ENCODE data around the gene CYP2C9. TPM values are rescaled to one million over a fixed set of nuclear protein-coding genes. Genes with fewer than 3 reads are reported as not detected.
A peak's percentile ranks its signal among the peaks of the same experiment; 100 is the strongest.
"Not testable (repeated sequence)": the region's sequence is repeated elsewhere in the genome, so short reads cannot be mapped to it uniquely, and the experiment has no call there.

The CYP2C9 gene
- total RNA-seq, 1 donor from 2014 or later, result not detected

- H3K4me3 Mint-ChIP-seq, result no peak overlapping the region
- no peaks in the 10 kb centered on the region for H3K4me1 Mint-ChIP-seq
- TF ChIP-seq CTCF (conservative IDR thresholded peaks at IDR 0.05), result no peak
- peaks cover 4% of the 10 kb centered on the region for H3K9me3 Mint-ChIP-seq
- H3K27ac Mint-ChIP-seq (ENCODE audit: unreplicated experiment), result no peak overlapping the region
- peaks cover 9% of the 10 kb centered on the region for H3K27me3 Mint-ChIP-seq (ENCODE audit: low read depth)
- no peak for DNase-seq (ENCODE audit: low read depth, low spot score)
- no peaks in the 10 kb centered on the region for H3K36me3 Mint-ChIP-seq (ENCODE audit: low read depth)
Observed at GRCh38 chr10:94916423-94916822, 22.0 kb upstream of the CYP2C9 start.

DNA sequence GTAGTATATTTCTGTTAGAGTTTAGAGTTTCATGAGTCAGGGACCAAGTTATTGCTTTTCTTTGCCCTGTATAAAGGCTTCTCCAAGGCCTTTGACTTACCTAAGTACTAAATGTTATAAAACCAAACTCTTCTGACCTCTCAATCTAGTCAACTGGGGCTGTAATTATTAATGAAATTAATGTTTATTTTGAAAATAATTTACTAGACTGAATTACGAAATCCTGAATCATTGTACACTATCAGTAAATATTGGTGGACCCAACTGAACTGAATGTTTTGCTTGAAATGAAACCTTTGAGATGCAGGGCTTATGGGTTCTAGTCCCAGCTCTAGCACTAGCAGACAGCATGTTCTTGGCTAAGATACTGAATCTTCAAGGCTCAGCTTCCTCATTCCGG is 1.7 kb upstream of the CYP2C9 start:
- Mint-ChIP-seq H3K4me1 (no peaks in the 10 kb centered on the region), H3K9me3 (no peaks in the 10 kb centered on the region), H3K4me3 (no peak overlapping the region), H3K27me3 (ENCODE audit: low read depth) (peaks cover 4% of the 10 kb centered on the region), H3K27ac (ENCODE audit: unreplicated experiment) (no peak overlapping the region), H3K36me3 (ENCODE audit: low read depth) (no peaks in the 10 kb centered on the region)
- DNase-seq (ENCODE audit: low read depth, low spot score), result no peak
- TF ChIP-seq CTCF (conservative IDR thresholded peaks at IDR 0.05), result no peak

GRCh38 chr10:94943432-94944103 is 5.1 kb downstream of the CYP2C9 start:
- H3K27me3 Mint-ChIP-seq (ENCODE audit: low read depth); H3K4me1 Mint-ChIP-seq; H3K4me3 Mint-ChIP-seq; H3K27ac Mint-ChIP-seq (ENCODE audit: unreplicated experiment); H3K36me3 Mint-ChIP-seq (ENCODE audit: low read depth); DNase-seq (ENCODE audit: low read depth, low spot score); H3K9me3 Mint-ChIP-seq: not testable (repeated sequence)

DNA sequence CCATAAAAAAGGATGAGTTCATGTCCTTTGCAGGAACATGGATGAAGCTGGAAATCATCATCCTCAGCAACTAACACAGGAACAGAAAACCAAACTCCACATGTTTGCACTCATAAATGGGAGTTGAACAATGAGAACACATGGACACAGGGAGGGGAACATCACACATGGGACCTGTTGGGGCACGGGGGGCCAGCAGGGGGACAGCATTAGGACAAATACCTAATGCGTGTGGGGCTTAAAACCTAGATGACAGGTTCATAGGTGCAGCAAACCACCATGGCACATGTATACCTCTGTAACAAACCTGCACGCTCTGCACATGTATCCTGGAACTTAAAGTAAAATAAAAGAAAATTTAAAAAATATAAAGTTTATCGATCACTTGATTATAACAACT is 7.7 kb downstream of the CYP2C9 start:
- H3K27ac Mint-ChIP-seq (ENCODE audit: unreplicated experiment); H3K4me3 Mint-ChIP-seq; H3K4me1 Mint-ChIP-seq; H3K36me3 Mint-ChIP-seq (ENCODE audit: low read depth); H3K9me3 Mint-ChIP-seq; H3K27me3 Mint-ChIP-seq (ENCODE audit: low read depth); DNase-seq (ENCODE audit: low read depth, low spot score): not testable (repeated sequence)

DNA sequence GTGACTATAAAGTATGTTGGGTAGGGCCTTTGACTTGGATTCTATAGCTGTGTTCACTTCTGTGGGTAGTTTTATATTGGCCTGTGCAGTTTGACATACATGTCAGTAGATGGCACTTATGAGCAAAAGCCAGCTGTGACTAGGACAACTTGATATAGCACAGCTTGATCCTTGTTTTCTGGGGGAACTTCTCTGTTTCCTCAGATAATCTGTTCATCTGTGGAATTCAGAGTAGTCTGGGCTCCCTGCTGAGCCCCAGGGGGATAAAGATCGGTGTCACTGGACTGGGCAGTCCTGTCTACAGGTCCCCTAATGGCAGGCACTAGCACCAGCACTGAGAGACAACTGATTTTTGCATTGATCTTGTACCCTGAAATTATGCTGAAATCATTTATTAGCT is 25.4 kb downstream of the CYP2C9 start:
- no peaks in the 10 kb centered on the region for H3K4me1 Mint-ChIP-seq
- H3K27me3 Mint-ChIP-seq (ENCODE audit: low read depth), result peaks cover 11% of the 10 kb centered on the region
- peak; percentile 2 for DNase-seq (ENCODE audit: low read depth, low spot score)
- H3K4me3 Mint-ChIP-seq, result no peak overlapping the region
- TF ChIP-seq CTCF (conservative IDR thresholded peaks at IDR 0.05), result peak; percentile 73
- H3K36me3 Mint-ChIP-seq (ENCODE audit: low read depth), result peaks cover 7% of the 10 kb centered on the region
- peaks cover 9% of the 10 kb centered on the region for H3K9me3 Mint-ChIP-seq
- H3K27ac Mint-ChIP-seq (ENCODE audit: unreplicated experiment), result no peak overlapping the region

DNA sequence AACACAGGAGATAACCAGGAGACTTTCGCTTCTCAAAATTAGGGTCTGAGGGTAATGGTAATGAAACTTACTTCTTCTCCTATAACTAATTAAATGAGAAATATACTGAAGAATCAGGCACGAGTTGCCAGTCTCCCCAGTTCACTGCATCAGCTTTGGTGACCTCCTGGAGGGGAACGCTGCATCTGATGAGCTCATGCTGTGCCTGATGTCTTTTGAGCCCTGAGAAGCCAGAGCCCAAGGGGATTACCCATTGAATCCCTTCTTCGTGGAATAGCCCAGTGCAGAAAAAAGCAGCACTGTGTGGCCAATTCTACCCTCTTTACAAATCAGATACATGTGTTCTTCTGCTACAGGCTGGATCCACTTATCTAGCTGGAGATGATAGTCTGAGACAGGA is 45.1 kb downstream of the CYP2C9 start:
- Mint-ChIP-seq H3K9me3 (peaks cover 5% of the 10 kb centered on the region), H3K36me3 (ENCODE audit: low read depth) (no peaks in the 10 kb centered on the region), H3K4me3 (no peak overlapping the region), H3K27me3 (ENCODE audit: low read depth) (peaks cover 6% of the 10 kb centered on the region), H3K27ac (ENCODE audit: unreplicated experiment) (no peak overlapping the region), H3K4me1 (no peaks in the 10 kb centered on the region)
- no peak for TF ChIP-seq CTCF (conservative IDR thresholded peaks at IDR 0.05)
- no peak for DNase-seq (ENCODE audit: low read depth, low spot score)

Measured in neural crest cell (in vitro differentiated cells).